ENCODE measurements around the gene PAX5. TPM values are rescaled to one million over a fixed set of nuclear protein-coding genes. Genes with fewer than 3 reads are reported as not detected.

PAX5 gene
- total RNA-seq, 1 donor from 2014 or later: not detected

DNA sequence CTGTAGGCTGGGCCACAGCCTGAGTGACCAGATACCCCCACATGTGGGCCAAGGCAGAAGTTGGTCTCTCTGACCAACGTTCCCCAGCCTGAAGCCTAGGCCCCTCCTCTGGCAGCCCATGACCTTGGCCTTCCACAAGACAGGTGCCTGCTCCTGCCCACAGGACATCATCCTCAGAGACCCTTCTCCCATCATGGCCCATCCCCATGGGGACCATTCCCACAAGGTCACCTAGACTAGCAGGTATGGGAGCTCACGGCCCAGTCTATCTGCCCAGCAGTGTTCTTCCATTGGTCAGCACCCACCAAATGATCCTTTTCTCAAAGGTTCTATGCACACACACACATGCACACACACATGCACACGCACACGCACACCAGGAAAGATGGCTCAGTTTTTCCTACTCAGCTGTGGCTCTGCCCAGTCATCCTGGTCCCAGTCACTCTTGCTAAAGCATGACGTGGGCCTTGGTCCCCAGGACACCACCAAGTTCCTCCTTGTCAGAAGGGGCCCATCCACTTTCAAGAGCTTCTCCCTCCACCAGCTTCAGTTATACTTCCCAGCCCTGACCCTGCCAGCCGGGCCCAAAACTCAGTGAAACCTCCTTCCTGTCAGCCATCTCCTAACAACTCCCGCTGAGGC, 65.4 kb downstream of the PAX5 start:
- intact Hi-C loops (cut with DNase I): no loop called here
- ATAC-seq (ENCODE audit: poor library complexity): no peak
- no peak for DNase-seq

GRCh38 chr9:36967997-36968396, 66.1 kb downstream of the PAX5 start:
- intact Hi-C loops (cut with DNase I): no loop called here
- DNase-seq (no peak), ATAC-seq (ENCODE audit: poor library complexity) (no peak)

DNA sequence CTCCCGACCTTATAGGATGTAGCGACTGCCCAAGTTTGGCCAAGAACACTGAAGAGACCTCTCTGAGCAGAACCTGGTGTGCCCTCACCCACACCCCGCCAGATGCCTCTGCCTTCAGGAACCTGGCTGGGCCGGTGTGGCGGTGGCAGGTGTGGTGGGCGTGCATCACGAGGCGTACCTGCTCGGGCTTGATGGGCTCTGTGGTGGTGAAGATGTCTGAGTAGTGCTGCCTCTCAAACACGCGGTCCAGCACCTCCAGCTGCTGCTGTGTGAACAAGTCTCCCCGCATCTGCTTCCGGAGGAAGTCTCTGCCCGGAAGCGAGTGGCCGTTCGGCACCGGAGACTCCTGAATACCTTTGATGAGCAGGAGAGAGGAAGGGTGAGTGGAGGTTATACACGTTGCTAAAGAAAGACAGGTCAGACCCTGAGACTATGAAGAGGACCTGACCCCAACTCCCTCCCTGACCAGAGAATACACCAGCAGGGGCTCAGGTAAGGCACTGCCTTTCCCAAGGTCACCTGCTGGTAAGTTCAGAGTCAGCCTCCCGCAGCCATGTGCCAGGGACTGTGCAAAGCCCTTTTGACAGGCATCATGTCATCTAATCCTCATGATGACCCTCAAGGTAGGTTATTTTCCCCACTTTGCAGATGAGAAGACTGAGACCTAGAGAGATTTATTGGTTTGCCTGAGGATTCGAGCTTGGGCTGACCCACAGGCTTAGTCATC, 67.5 kb downstream of the PAX5 start:
- DNase-seq (no peak), ATAC-seq (ENCODE audit: poor library complexity) (no peak)
- intact Hi-C loops (cut with DNase I): no loop called here

DNA sequence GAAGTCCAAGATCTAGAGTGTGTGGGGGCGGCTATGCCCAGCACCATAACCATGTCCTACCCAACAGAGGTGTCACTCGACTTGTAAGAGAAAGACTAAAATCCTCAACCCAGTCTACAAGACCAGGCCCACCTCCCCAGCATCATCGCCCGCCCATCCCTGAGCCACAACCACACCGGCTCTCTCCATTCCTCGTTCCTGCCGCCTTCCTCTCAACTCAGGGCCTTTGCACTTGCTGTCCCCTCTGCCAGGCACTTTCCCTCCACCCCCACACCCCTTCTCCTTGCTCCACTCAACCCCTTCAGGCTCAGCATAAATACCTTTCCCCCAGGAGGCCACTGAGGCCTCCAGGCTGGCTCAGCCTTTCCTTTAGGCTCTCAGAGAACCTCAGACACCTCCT, 69.3 kb downstream of the PAX5 start:
- ATAC-seq (ENCODE audit: poor library complexity) (no peak), DNase-seq (no peak)
- intact Hi-C loops (cut with DNase I): no loop called here

DNA sequence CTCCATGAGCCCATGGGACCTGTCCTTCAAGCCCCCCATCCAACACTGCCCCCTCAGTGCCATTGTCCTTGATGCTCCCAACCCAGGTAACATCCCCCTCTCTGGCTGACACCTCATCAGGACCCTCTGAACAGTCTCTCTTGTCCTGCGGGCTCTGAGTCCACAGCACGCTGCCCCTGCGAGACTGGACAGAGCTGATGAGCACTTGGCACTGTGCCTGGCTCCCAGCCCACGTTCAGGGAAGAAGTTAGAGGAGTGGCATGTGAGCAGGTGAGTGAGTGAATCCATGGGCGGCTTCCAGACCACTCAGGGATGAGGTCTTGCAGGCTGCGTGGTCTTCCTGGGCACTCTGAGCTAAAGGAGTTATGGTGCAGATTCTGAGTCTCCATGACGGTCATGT, 70.7 kb downstream of the PAX5 start:
- DNase-seq (no peak), ATAC-seq (ENCODE audit: poor library complexity) (no peak)
- intact Hi-C loops (cut with DNase I): no loop called here

GRCh38 chr9:36962691-36963090, 71.4 kb downstream of the PAX5 start:
- DNase-seq (no peak), ATAC-seq (ENCODE audit: poor library complexity) (no peak)
- intact Hi-C loops (cut with DNase I): no loop called here

- intact Hi-C loops (cut with DNase I): no loop called here
- ATAC-seq (ENCODE audit: poor library complexity) (no peak), DNase-seq (no peak)
Measured at GRCh38 chr9:36961561-36962325, 72.3 kb downstream of the PAX5 start.

GRCh38 chr9:36961051-36961450, 73.0 kb downstream of the PAX5 start:
- no peak for ATAC-seq (ENCODE audit: poor library complexity)
- intact Hi-C loops (cut with DNase I): no loop called here
- DNase-seq: no peak

GRCh38 chr9:36960575-36960955, 73.5 kb downstream of the PAX5 start:
- DNase-seq (no peak), ATAC-seq (ENCODE audit: poor library complexity) (no peak)
- intact Hi-C loops (cut with DNase I): no loop called here

DNA sequence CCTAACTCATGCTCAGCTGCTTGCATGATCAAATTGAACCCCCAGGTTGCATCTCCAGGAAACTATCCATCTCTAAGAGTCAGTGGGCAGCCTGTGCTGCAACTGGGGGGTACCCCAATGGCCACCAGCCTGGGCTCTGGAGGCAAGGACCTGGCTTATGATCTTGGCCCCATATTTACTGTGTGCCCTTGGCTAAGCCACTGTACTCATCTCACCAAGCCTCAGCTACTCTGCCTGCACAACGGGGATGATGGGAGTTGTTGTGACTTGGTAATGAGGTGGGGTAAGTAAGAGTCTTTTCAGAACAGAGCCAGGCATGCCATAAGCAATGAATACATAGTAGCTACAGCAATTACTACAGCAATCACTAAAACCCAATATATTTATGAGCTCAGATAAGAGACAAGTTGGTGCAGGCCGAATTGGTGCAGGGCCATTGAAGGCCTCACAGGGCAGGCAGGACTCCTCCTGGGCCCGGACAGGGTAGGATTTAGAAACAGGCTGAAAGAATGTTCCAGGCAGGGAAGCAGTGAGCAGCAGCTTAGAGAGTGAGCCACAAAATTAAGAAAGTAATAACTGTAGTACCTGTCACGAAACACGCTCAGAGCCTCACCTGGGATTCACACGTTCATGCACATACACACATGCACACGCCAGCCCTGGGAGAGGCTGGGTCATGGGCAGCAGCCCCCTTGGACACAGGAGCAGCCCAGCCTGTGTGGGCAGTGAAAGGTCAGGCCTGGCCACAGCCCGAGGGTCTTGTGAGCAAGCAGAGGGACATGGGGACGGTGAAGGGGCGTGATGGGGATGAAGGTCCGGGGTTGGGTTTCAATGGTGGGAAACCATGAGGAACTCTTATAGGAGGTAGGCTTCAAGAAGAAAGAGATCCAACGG, 74.1 kb downstream of the PAX5 start:
- intact Hi-C loops (cut with DNase I): no loop called here
- DNase-seq: no peak
- no peak for ATAC-seq (ENCODE audit: poor library complexity)

GRCh38 chr9:36956908-36957307, 77.2 kb downstream of the PAX5 start:
- DNase-seq (no peak), ATAC-seq (ENCODE audit: poor library complexity) (no peak)
- intact Hi-C loops (cut with DNase I): no loop called here

- ATAC-seq (ENCODE audit: poor library complexity) (no peak), DNase-seq (no peak)
- intact Hi-C loops (cut with DNase I): no loop called here
Measured at GRCh38 chr9:36950389-36950788, 83.7 kb downstream of the PAX5 start.

DNA sequence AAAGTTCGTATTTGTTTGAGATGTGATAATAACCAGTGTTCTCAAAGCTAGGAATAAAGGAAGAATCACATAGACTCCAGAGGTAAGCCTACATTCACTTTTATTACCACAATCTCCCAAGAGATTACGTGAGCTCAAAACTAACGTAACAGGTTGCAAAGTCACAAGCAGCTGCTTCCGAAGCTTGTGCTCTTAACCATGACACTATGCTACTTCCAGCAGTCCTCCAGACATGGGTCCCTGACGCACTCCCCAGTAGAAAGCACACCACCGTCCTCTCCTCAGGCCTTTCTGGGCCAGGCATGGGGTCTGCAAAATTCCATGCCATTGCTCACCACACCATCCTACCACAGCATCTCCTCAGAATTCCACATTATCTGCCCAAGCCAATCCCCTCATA, 84.6 kb downstream of the PAX5 start:
- no peak for DNase-seq
- intact Hi-C loops (cut with DNase I): no loop called here
- no peak for ATAC-seq (ENCODE audit: poor library complexity)

GRCh38 chr9:36948051-36948450, 86.0 kb downstream of the PAX5 start:
- ATAC-seq (ENCODE audit: poor library complexity) (no peak), DNase-seq (no peak)
- intact Hi-C loops (cut with DNase I): no loop called here

- DNase-seq (no peak), ATAC-seq (ENCODE audit: poor library complexity) (no peak)
- intact Hi-C loops (cut with DNase I): no loop called here
Measured at GRCh38 chr9:36946653-36947052, 87.4 kb downstream of the PAX5 start.

GRCh38 chr9:36945999-36946398, 88.1 kb downstream of the PAX5 start:
- ATAC-seq (ENCODE audit: poor library complexity): no peak
- intact Hi-C loops (cut with DNase I): no loop called here
- DNase-seq: no peak

GRCh38 chr9:36942891-36943290, 91.2 kb downstream of the PAX5 start:
- intact Hi-C loops (cut with DNase I): no loop called here

GRCh38 chr9:36941441-36941840, 92.6 kb downstream of the PAX5 start:
- DNase-seq (no peak), ATAC-seq (ENCODE audit: poor library complexity) (no peak)
- intact Hi-C loops (cut with DNase I): no loop called here

More at GRCh38 chr9:36942891-36943290, 91.2 kb downstream of the PAX5 start:
- ATAC-seq (ENCODE audit: poor library complexity) (no peak), DNase-seq (no peak)

DNA sequence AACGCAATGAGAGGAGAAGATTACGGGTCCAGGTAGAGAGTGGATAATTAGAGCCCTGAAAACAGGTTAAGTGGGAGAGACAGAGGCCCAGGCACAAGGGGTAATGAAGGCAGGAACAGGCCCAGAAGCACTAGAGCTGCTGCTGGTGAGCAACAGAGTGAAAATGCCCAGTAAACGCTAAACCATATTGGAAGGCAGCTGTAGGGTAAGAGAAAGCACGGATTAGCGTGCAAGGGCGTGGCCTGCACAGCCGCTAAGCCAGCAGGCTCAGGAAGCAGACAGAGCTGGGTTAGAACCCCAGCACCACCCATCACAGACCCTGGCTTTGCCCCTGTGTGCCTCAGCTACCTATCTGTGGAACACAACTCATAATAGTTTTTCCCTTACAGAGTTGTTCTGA, 93.2 kb downstream of the PAX5 start:
- no peak for DNase-seq
- intact Hi-C loops (cut with DNase I): no loop called here
- no peak for ATAC-seq (ENCODE audit: poor library complexity)

Measured in Right ventricle myocardium superior (tissue), 1 donor.